GM18870 (cell line): ENCODE results near the gene OAS2.

Experiments used
- ATAC-seq: cut with Tn5 transposase; IDR thresholded peaks from one replicate; pipeline ENCODE4 v1.9.1; 2021; ENCODE audit warnings: moderate library complexity; ENCODE audit not compliant: unreplicated experiment

Gene OAS2

DNA sequence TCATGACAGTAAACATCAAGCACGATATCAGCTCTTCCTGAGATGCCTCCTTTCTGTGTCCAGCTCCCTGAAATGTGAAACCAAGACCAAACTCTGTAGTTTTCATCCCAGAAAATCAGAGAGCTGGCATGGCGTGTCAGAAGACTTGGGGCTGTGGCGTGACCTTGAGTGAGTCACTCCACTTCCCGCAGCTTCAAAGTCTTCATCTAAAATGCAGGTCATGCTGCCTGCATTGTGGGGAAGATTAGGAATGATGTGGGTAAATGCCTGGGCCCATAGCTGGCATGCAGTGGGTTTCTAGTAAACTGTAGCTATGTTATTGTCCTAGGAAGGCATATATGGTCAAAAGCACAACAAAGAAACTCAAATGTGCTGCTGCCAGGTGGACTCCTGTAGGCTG is 28.8 kb downstream of the OAS2 start:
- no peak for ATAC-seq

DNA sequence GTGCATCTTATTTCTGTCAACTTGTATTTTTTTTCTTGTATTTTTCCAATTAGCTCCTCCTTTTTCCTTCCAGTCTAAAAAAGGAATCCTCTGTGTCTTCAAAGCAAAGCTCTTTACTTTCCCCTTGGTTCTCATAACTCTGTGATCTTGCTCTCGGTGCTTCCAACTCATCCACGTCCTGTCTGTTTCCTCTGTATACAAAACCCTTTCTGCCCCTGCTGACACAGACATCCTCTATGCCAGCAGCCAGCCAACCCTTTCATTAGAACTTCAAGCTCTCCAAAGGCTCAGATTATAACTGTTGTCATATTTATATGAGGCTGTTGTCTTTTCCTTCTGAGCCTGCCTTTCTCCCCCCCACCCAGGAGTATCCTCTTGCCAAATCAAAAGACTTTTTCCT is 32.4 kb downstream of the OAS2 start:
- no peak for ATAC-seq

GRCh38 chr12:113014565-113014964 is 36.2 kb downstream of the OAS2 start:
- no peak for ATAC-seq

GRCh38 chr12:113016796-113017195 is 38.5 kb downstream of the OAS2 start:
- no peak for ATAC-seq

DNA sequence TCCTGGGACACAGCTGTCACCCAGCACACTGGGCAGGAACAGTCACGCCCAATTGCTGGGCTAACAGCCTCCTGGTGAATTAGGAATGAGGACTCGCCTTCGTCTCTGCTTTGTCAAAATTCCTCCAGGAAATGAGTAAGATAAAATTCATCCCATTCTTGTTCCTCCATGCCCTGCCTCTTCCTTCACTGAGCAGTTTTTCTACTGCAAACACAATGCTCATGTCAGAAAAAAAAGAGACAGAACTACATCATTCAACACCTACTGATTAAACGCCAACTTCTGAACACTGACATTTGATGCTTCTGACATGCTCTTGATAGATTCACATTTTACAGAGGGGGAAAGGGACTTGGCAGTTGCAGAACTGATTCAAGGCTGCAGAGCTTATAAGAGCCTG is 40.7 kb downstream of the OAS2 start:
- no peak for ATAC-seq

DNA sequence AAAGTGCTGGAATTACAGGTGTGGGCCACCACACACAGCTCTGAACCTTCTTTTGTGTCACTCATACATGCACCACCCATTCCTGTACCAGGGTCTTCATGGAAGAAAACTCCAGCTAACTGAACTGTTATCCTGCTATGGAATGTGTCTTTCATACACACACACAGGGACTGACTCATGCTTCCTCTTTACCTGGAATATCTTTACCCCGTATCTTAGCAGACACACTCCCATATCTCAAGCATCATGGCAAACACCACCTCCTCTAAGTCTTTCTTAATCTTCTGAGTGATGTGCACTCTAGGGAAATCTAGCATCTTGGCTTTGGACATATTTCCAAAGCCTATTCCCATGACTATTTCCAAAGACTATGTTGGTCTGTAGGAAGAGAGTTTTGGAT is 43.2 kb downstream of the OAS2 start:
- ATAC-seq = no peak

- ATAC-seq = no peak
These were observed 44.4 kb downstream of the OAS2 start for GRCh38 chr12:113022563-113023297.

DNA sequence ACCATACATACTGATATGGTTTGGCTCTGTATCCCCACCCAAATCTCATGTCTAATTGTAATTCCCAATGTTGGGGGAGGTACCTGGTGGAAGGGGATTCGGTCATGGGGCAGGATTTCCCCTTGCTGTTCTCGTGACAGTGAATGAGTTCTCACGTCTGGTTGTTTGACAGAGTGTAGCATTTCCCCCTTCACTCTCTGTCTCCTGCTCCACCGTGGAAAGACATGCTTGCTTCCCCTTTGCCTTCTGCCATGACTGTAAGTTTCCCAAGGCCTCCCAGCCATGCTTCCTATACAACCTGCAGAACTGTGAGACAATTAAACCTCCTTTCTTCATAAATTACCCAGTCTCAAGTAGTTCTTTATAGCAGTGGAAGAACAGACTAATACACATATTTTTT is 49.4 kb downstream of the OAS2 start:
- ATAC-seq = no peak

GRCh38 chr12:113030875-113031525 is 52.7 kb downstream of the OAS2 start:
- ATAC-seq = no peak

DNA sequence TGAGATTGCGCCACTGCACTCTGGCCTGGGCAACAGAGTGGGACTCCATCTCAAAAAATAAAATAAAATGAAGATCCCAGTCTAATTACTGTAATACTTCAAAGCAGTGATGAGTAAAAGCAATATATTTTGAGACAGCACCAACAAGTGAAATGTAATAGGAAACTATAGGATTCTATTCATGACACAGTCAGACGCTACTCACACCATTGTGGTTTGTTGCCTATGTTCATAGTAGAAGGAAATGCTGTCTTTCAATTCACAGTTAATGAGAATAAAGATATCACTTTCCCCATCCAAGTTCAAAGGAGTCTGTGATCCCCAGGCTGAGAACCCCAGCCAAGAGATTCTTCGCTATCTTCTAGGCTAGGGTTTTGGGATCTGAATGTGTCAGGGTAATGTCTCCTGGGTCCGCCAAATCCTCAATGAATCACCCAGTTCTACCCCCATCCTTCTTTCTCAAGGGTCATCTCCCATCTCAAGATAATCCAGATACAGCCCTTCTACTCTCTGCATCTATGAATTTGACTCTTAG is 61.7 kb downstream of the OAS2 start:
- no peak for ATAC-seq

DNA sequence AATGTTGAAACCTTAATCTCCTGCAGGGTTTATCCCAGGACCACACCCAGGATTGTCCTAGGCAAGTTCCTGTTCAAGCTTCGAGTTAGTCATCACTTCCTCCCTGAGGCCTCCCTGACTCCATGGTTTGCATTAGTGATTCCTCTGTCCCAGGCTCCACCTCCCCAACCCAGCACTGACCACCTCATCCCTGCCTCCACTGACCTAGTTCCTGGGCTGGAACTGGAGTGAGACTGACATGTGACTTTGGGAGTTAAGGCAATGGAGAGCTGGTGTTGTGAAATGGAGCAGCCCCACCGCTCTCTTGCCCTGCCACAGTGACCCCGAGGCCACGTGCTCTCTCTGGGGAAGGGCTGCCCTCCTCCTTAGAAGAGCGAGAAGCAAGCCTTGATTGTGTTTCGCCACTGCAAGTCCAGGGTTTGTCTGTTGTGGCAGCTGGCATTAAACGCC is 62.4 kb downstream of the OAS2 start:
- ATAC-seq = no peak

GRCh38 chr12:113041560-113041959 is 63.2 kb downstream of the OAS2 start:
- no peak for ATAC-seq

DNA sequence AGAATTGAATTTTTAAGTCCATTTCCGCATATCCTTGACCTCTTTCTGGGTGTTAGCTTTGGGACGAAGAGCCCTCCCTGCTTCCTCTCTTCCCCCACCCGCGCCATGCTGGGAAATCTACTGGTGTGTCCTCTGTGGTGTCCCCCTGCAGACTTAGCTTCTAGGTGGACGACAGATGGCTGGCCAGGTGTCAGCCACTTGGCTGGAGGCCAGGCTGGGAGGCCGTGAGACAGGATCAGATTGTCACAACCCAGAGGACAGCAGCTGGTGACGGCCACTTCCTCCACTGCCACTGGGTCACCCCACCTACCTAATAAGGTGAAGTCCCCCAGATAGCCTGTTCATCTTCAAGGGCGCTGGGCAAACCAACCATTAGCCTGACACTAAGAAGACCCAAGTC is 64.9 kb downstream of the OAS2 start:
- ATAC-seq = no peak

- ATAC-seq = no peak
These were observed 66.2 kb downstream of the OAS2 start for GRCh38 chr12:113044516-113044915.

- no peak for ATAC-seq
These were observed 70.4 kb downstream of the OAS2 start for GRCh38 chr12:113048716-113049127.

DNA sequence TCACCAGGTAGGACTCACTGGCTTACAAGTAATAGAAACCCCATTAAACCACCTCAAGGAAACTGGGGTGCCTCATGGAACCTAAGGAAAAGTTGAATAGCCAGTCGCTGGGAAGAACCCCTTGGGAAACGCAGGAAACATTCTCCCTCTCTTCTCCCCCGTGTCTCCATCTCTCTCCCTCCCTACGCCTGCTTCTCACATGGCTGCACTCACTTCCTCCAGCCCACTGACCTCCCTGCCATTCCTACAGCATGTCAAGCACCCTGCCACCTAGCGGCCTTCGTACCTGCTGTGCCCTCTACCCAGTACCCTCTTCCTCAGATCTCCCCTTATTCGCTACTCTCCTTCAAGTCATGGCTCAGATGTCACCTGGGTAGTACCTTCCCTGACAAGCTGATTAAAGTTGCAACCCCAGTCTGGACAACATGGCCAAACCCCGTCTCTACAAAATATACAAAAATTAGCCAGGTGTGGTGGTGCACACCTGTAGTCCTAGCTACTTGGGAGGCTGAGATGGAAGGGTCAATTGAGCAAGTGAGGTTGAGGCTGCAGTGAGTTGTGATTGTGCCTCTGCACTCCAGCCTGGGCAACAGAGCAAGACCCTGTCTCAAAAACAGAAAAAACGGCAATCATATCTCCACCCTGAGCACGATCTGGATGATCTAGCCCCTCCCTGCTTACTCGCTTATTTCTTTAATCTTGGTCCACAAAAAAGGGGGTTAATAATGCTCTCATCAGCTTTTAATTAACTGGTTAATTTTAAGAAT is 71.8 kb downstream of the OAS2 start:
- no peak for ATAC-seq

DNA sequence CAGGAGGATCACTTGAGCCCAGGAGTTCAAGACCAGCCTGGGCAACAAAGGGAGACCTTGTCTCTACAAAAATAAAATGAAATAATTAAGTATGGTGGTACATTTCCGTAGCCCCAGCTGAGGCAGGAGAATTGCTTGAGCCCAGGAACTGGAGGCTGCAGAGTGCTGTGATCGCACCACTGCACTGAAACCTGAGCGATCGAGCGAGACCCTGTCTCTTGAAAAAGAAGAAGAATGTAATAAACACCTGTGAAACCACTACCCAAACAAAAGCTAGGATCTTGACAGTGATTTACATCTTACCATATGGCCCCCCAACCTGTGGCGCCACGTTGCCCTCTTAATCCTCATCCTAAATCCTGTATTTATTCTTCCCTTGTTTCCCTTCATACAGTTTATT is 72.5 kb downstream of the OAS2 start:
- no peak for ATAC-seq

DNA sequence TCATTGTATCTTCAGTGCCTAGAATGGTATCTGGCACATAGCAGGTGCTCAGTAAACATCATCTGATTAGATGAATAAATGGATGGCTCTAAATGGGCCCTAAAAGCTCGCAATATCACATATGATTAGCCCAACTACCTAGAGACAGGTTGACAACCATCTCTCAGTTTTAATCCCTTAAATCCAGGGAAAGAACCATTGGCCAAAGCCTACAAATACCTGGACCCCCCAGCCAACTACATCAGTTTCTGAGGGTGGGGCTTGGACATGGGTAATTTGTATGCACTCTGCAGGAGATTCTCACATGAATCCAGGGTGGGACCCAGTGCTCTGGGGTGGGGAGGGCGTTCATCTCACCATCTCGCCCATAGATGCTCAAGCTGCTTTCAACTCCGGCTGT is 73.4 kb downstream of the OAS2 start:
- no peak for ATAC-seq

DNA sequence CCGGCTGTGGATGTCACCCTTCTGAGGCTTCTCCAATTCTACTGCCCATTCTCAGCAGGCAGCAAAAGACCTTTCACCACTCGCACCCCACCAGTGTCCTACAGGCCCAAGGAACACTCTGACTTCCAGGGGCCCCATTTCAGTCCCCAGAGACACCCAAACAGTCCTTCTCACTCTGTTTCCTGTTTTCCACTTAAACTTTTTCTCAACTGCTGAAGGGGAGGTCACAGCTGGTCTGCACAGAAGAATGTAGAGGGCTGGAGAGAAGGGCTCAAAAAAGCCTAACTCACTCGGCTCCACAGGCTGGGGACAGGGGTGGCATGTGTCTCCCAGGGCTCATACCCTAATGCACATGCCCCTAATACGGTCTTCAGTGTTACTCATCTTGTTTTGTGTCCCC is 74.0 kb downstream of the OAS2 start:
- ATAC-seq = no peak

GRCh38 chr12:113054948-113055486 is 76.7 kb downstream of the OAS2 start:
- ATAC-seq = no peak

DNA sequence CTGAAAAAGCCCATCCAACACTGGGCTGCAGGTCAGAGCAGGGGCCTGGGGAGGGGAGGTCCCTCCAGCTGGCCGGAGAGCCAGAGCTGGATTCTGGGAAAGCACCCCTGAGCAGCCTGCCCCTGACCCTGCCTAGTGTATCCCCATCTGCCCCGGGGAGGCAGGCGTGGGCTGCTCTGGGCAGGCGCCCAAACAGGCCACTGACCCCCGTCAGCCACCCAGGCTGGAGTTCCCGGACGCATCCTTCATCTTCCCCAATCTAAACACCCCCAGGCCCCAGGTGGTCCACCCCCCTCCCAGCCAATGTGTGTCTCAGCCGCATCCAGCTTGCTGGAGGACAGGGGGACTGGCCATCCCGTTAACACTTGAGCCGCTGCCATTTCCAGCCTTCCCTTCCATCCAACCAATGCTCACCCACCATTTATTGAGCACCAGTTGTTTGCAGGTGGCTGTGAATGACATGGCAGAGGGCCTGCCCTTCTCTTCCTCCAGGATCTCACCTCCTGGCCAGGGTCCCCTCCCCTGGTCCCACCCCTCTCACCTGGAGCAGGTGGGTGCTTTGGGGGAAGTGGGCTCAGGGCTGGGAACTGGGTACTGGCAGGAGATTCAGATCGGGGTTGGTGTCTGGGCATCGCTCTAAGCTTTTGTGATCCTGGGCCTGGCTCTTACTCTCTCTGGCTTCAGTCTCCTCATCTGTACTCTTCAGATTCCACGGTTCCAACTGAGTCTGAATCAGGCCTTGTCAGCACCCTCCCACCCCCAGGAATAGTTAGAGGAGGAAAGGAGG is 77.5 kb downstream of the OAS2 start:
- no peak for ATAC-seq
